Loucy (cell line): ENCODE results near the gene CDK3.
"Not testable (repeated sequence)": the region's sequence is repeated elsewhere in the genome, so short reads cannot be mapped to it uniquely, and the experiment has no call there.

Experiments used
- H2AFZ ChIP-seq: fragments of 200-600 bp; sonication (generic); 2 replicates; pipeline ENCODE4 v1.6.0; 2016; ENCODE audit warnings: antibody characterized with exemption, mild to moderate bottlenecking, low read length, moderate library complexity
- H3F3A ChIP-seq: fragments of 200-600 bp; 2 replicates; pipeline ENCODE4 v1.6.0; 2016; ENCODE audit warnings: antibody characterized with exemption, low read depth, mild to moderate bottlenecking
- H3K27me3 ChIP-seq: fragments of 200-600 bp; sonication (generic); 2 replicates; pipeline ENCODE4 v1.6.1; 2014; ENCODE audit warnings: low read length, mild to moderate bottlenecking; ENCODE audit not compliant: insufficient read depth, poor library complexity, severe bottlenecking
- H3K36me3 ChIP-seq: fragments of 200-600 bp; sonication (generic); 2 replicates; pipeline ENCODE4 v1.6.1; 2016; ENCODE audit warnings: low read length; ENCODE audit not compliant: insufficient read depth
- H3K4me1 ChIP-seq: fragments of 200-600 bp; sonication (generic); 2 replicates; pipeline ENCODE4 v1.5.1; 2014; ENCODE audit warnings: low read length, mild to moderate bottlenecking; ENCODE audit not compliant: insufficient read depth, poor library complexity, severe bottlenecking
- H3K4me2 ChIP-seq: fragments of 200-600 bp; sonication (generic); 2 replicates; pipeline ENCODE4 v1.6.0; 2014; ENCODE audit warnings: antibody characterized with exemption, low read length, low read depth, mild to moderate bottlenecking; ENCODE audit not compliant: poor library complexity, severe bottlenecking
- H3K4me3 ChIP-seq: fragments of 200-600 bp; sonication (generic); 2 replicates; pipeline ENCODE4 v1.5.1; 2014; ENCODE audit warnings: low read length, mild to moderate bottlenecking, mixed read lengths; ENCODE audit not compliant: poor library complexity, severe bottlenecking
- H3K79me2 ChIP-seq: fragments of 200-600 bp; sonication (generic); 2 replicates; pipeline ENCODE4 v1.6.1; 2014; ENCODE audit warnings: low read length; ENCODE audit not compliant: insufficient read depth
- H3K9ac ChIP-seq: fragments of 200-600 bp; sonication (generic); 2 replicates; pipeline ENCODE4 v1.6.0; 2014; ENCODE audit warnings: mild to moderate bottlenecking, low read depth, low read length, moderate library complexity; ENCODE audit not compliant: poor library complexity, severe bottlenecking
- H3K9me2 ChIP-seq: fragments of 200-600 bp; sonication (generic); replicated peaks from 2 replicates; pipeline ENCODE4 v1.6.1; 2016; ENCODE audit warnings: low read depth, low read length, mixed read lengths
- H3K9me3 ChIP-seq: fragments of 200-600 bp; sonication (generic); 2 replicates; pipeline ENCODE4 v1.6.1; 2014; ENCODE audit warnings: mild to moderate bottlenecking, antibody characterized with exemption, low read length, low read depth; ENCODE audit not compliant: insufficient read depth
- H4K20me1 ChIP-seq: fragments of 200-600 bp; sonication (generic); 2 replicates; pipeline ENCODE4 v1.6.0; 2014; ENCODE audit warnings: antibody characterized with exemption, low read length, mild to moderate bottlenecking; ENCODE audit not compliant: insufficient read depth, poor library complexity, severe bottlenecking
- CTCF ChIP-seq: fragments of 200-600 bp; sonication (generic); conservative IDR thresholded peaks from 2 replicates; pipeline ENCODE4 v1.5.1; 2014; ENCODE audit warnings: mild to moderate bottlenecking, antibody characterized with exemption, low read length
- EZH2phosphoT487 ChIP-seq: fragments of 200-600 bp; IDR thresholded peaks from 2 replicates; pipeline ENCODE4 v1.6.1; 2018; ENCODE audit warnings: antibody characterized with exemption, mild to moderate bottlenecking, moderate library complexity, borderline replicate concordance

Gene CDK3

GRCh38 chr17:75959839-75960511, 40.7 kb upstream of the CDK3 start:
- Histone ChIP-seq H3K4me1 (no peaks in the 10 kb centered on the region), H2AFZ (no peak overlapping the region), H3K36me3 (peaks cover 26% of the 10 kb centered on the region; the same call in 1 of the 2 replicates), H3K27me3 (no peaks in the 10 kb centered on the region), H3K9me2 (no peaks in the 10 kb centered on the region), H3K9me3 (no peaks in the 10 kb centered on the region), H3K4me3 (no peak overlapping the region), H3K4me2 (no peak overlapping the region), H3K9ac (no peak overlapping the region), H3F3A (no peaks in the 10 kb centered on the region), H4K20me1 (no peaks in the 10 kb centered on the region), H3K79me2 (peaks cover 10% of the 10 kb centered on the region; the same call in 1 of the 2 replicates)
- no peak for TF ChIP-seq CTCF
- TF ChIP-seq EZH2phosphoT487: no peak

- Histone ChIP-seq H3K36me3 (no peaks in the 10 kb centered on the region), H3F3A (no peaks in the 10 kb centered on the region), H3K79me2 (peaks cover 9% of the 10 kb centered on the region; the same call in 1 of the 2 replicates), H3K9ac (no peak overlapping the region), H3K27me3 (no peaks in the 10 kb centered on the region), H3K9me2 (no peaks in the 10 kb centered on the region), H3K9me3 (no peaks in the 10 kb centered on the region), H3K4me1 (peaks cover 3% of the 10 kb centered on the region), H4K20me1 (no peaks in the 10 kb centered on the region), H2AFZ (no peak overlapping the region), H3K4me2 (no peak overlapping the region), H3K4me3 (no peak overlapping the region)
- TF ChIP-seq CTCF (no peak), EZH2phosphoT487 (no peak)
Measured at GRCh38 chr17:75965468-75965867, 35.2 kb upstream of the CDK3 start.

GRCh38 chr17:75969044-75969443, 31.6 kb upstream of the CDK3 start:
- not testable (repeated sequence) for H3K9me3 ChIP-seq, H3K4me2 ChIP-seq, H3K4me1 ChIP-seq, H4K20me1 ChIP-seq, H3K9ac ChIP-seq, H3K4me3 ChIP-seq, H3K9me2 ChIP-seq, H3K27me3 ChIP-seq, H2AFZ ChIP-seq, H3K36me3 ChIP-seq, H3F3A ChIP-seq
- peaks cover 11% of the 10 kb centered on the region; the same call in 1 of the 2 replicates for H3K79me2 ChIP-seq

GRCh38 chr17:75970011-75970523, 30.6 kb upstream of the CDK3 start:
- no peaks in the 10 kb centered on the region; the same call in 1 of the 2 replicates for H3F3A ChIP-seq
- H3K27me3 ChIP-seq: no peaks in the 10 kb centered on the region
- no peak overlapping the region for H3K9ac ChIP-seq
- H3K9me3 ChIP-seq: no peaks in the 10 kb centered on the region
- peaks cover 11% of the 10 kb centered on the region for H3K4me1 ChIP-seq
- peaks cover 7% of the 10 kb centered on the region; the same call in 1 of the 2 replicates for H3K79me2 ChIP-seq
- no peaks in the 10 kb centered on the region for H3K9me2 ChIP-seq
- TF ChIP-seq CTCF: no peak
- no peak for TF ChIP-seq EZH2phosphoT487
- no peak overlapping the region for H3K4me2 ChIP-seq
- H4K20me1 ChIP-seq: no peaks in the 10 kb centered on the region
- no peak overlapping the region for H3K4me3 ChIP-seq
- no peaks in the 10 kb centered on the region for H3K36me3 ChIP-seq
- no peak overlapping the region for H2AFZ ChIP-seq
